ENCODE results near the gene MORC1. TPM values are rescaled to one million over a fixed set of nuclear protein-coding genes. Genes with fewer than 3 reads are reported as not detected.

MORC1 gene
- total RNA-seq, 1 experiment from 2014 or later = not detected

DNA sequence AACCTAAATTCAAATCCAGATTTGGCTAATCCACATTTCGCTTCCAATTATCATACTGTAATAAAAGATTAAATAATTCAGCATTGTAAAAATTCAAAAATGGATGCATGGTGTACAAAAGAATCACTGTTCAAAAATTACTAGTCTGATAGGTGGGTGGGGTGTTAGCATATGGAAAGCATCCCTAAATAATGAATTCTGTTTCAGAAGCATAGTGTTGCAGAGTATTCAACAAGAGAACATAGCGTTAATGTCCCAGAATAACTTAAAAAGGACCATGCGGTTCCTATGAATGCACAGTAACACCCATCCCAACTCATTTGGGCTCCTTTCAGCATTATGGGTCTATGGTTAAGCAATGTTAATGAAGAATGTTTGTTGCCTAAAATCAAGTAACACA is 51.1 kb downstream of the MORC1 start:
- H3K9me3 ChIP-seq = no peaks in the 10 kb centered on the region
- no peak overlapping the region for H3K4me3 ChIP-seq
- H3K27me3 ChIP-seq = no peaks in the 10 kb centered on the region
- no peak for DNase-seq
- H3K36me3 ChIP-seq = no peaks in the 10 kb centered on the region

DNA sequence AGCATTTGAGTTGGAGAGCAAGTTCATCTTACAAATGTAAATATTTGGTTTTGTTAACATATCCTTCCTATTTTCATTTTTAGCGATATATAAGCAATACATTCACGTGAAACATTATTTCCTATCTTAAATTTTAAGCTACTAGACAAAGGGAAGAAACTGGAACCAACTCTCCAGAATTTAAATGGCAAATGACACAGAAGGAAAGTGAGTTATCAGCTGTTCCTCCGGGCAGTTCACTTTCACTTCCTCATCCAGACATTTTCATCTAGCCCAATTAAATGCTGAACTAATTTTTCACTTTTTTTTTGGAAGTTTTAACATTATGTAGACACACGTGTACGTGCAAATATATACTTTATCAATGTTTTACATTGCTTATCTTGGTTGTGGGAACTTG is 58.7 kb downstream of the MORC1 start:
- Histone ChIP-seq H3K4me3 (no peak overlapping the region), H3K9me3 (no peaks in the 10 kb centered on the region), H3K36me3 (no peaks in the 10 kb centered on the region)

GRCh38 chr3:109057616-109058015 is 60.3 kb downstream of the MORC1 start:
- Histone ChIP-seq H3K27me3 (peaks cover 7% of the 10 kb centered on the region), H3K36me3 (no peaks in the 10 kb centered on the region), H3K9me3 (no peaks in the 10 kb centered on the region), H3K4me3 (no peak overlapping the region)
- DNase-seq = no peak

More for the DNA sequence above, 58.7 kb downstream of the MORC1 start:
- peaks cover 7% of the 10 kb centered on the region for H3K27me3 ChIP-seq
- no peak for DNase-seq

- Histone ChIP-seq H3K9me3 (no peaks in the 10 kb centered on the region), H3K36me3 (no peaks in the 10 kb centered on the region)
Measured at GRCh38 chr3:109057056-109057455, 60.9 kb downstream of the MORC1 start.

DNA sequence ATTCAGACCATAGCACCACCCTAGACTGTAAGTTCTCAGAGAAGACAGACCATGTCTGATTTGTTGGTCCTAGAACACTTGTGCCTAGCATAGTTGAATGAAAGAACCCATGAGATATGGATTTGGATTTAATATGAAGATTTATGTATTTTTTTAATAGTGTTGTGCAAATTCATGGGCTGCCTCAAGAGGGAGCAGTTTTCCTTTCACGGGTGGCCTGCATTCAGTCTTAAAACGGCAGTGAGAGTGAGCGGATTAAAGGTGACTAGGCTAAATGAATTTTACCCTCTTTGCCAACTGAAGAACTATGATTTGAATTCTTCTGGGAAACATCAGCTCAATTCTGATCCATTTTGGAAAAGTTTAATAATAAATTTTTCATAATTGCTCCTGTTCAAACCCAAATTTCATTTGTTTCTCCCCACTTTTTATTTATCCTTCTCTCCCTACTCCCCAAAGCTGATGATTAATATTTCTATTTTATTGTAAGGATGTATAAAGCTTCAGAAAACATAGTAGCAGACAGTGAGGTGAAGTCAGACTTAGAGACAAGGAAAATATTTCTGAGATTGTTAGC is 67.3 kb downstream of the MORC1 start:
- Histone ChIP-seq H3K9me3 (no peaks in the 10 kb centered on the region), H3K27me3 (no peaks in the 10 kb centered on the region), H3K4me3 (no peak overlapping the region), H3K36me3 (no peaks in the 10 kb centered on the region)
- DNase-seq = no peak

More at GRCh38 chr3:109057056-109057455, 60.9 kb downstream of the MORC1 start:
- H3K4me3 ChIP-seq = no peak overlapping the region
- DNase-seq = no peak
- peaks cover 7% of the 10 kb centered on the region for H3K27me3 ChIP-seq

GRCh38 chr3:109047366-109047765 is 70.6 kb downstream of the MORC1 start:
- H3K9me3 ChIP-seq = no peaks in the 10 kb centered on the region
- no peaks in the 10 kb centered on the region for H3K27me3 ChIP-seq
- DNase-seq = no peak
- H3K36me3 ChIP-seq = no peaks in the 10 kb centered on the region
- H3K4me3 ChIP-seq = no peak overlapping the region

DNA sequence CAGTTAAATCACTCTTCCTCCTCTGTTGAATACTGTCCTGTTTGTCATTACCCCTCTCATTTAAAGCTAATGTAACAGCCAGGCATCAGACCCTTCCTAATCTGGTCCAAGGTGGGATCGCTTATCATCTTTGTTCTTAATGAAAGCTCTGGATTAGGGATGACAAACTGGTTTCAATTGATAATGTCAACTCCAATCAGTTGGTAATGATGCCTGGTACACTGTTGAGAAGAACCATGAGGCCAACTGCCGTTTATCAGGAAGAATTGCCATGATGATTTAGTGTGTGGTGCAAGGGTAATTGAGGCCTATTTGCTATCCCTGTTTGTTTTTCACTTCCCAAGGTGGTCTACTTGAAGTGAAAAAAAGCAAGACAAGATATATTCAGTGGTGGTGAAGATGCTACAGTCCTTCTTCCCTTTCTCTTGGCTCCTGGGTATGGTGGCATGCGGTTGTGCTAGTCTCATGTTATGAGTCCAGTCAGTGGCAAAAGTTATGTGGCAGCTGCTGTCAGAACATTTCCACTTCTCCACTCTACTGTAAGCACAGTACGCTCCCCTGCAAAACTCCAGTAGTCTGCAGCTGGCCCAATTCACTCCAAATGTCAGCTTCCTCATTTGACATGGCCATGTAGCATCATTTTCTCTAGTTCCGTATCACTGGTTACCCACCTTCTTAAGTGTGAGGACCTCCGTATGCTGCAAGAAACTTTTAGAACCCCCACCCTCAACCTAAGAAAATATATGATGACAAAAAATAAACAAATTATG is 72.5 kb downstream of the MORC1 start:
- no peak for DNase-seq
- Histone ChIP-seq H3K36me3 (no peaks in the 10 kb centered on the region), H3K9me3 (no peaks in the 10 kb centered on the region), H3K27me3 (no peaks in the 10 kb centered on the region), H3K4me3 (no peak overlapping the region)

DNA sequence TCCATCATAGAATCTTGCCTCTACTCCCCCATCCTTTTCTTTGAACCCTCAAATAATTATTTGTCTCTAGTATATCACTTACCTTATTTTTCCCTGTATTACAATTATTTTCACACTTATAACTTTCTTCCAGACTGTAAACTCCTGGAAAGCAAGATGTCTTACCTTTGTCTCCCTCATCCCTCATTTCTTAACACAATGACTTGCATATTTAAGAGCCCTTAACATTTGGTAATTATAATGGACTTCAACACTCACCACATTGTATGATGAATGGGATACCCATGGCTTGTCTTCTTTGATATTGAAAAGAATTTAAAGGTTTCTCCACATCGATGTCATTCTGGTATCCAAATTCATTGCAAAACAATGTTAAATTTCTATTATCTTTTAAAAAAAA is 82.9 kb downstream of the MORC1 start:
- Histone ChIP-seq H3K4me3 (no peak overlapping the region), H3K27me3 (peaks cover 13% of the 10 kb centered on the region), H3K9me3 (no peaks in the 10 kb centered on the region), H3K36me3 (no peaks in the 10 kb centered on the region)
- DNase-seq = no peak

DNA sequence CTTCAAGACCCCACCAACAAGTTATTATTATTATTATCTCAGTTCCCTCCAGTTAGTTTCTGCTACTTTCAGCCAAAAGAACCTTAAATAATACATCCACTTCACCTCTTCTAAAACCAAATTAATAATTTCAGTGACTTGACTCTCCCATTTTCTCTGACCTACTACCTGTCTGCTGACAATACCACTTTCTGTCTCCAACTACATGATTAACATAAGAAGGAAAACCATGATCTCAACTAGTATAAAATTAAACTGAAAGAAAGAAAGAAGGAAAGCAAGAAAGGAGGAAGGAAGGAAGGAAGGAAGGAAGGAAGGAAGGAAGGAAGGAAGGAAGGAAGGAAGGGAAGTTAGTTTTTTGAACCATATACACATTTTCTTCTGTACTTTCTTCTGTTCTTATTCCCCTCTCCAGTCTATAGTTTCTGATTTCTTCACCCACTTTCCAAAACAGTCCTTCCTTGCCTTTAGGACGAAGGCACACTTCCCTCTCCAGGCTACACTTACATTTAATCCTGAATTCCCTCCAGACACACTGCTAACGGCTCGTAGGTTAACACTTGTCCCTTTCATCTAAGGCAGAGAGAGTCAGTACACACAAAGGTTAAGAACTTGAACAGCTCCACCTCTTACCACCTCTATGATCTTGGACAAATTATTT is 84.8 kb downstream of the MORC1 start:
- Histone ChIP-seq H3K4me3 (no peak overlapping the region), H3K27me3 (peaks cover 13% of the 10 kb centered on the region), H3K9me3 (no peaks in the 10 kb centered on the region), H3K36me3 (no peaks in the 10 kb centered on the region)
- no peak for DNase-seq

DNA sequence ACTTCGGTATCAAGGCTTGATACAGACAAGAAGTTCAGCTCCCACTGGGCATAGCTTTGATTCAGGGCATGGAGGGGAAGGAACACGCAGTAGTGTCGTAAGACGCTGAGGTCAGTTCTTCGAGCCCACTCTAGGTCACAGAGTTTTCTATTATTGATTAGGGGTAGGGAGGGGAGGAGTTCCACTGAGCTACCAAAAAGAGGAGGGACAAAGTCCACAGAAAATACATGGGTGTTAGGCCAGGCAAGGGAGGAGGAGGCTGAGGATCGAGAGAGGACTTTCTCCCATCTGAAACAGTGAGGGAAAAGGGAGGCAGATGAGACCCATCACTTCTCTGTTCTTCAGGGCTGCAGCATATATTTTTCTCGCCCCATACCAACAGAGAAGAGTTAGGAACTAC is 89.2 kb downstream of the MORC1 start:
- Histone ChIP-seq H3K4me3 (no peak overlapping the region), H3K9me3 (no peaks in the 10 kb centered on the region), H3K36me3 (no peaks in the 10 kb centered on the region), H3K27me3 (peaks cover 19% of the 10 kb centered on the region)
- DNase-seq = no peak

DNA sequence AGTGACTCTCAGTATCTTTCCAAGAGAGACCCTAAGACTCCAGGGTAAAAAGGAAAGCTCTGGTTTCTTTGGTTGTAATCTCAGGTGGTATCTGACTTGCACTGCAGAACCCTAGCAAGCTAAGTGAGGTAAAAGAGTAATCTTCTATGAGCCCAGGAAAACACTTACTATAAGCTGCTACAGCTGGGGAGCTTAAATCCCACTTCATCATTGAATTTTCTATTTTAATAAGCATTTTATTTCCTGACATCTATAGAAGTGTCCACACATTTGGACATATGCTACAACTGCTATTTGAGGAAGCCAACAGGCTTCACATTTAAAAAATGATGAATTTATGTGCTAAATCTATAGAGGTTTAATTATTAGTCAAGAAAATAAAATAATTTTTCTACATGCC is 91.1 kb downstream of the MORC1 start:
- no peaks in the 10 kb centered on the region for H3K9me3 ChIP-seq
- H3K27me3 ChIP-seq = peaks cover 12% of the 10 kb centered on the region
- no peak for DNase-seq
- H3K36me3 ChIP-seq = no peaks in the 10 kb centered on the region
- no peak overlapping the region for H3K4me3 ChIP-seq

GRCh38 chr3:109025896-109026295 is 92.0 kb downstream of the MORC1 start:
- no peak for DNase-seq
- no peak overlapping the region for H3K4me3 ChIP-seq
- no peaks in the 10 kb centered on the region for H3K36me3 ChIP-seq
- peaks cover 8% of the 10 kb centered on the region for H3K27me3 ChIP-seq
- no peaks in the 10 kb centered on the region for H3K9me3 ChIP-seq

- H3K36me3 ChIP-seq = no peaks in the 10 kb centered on the region
- DNase-seq = no peak
- no peaks in the 10 kb centered on the region for H3K9me3 ChIP-seq
- no peak overlapping the region for H3K4me3 ChIP-seq
- H3K27me3 ChIP-seq = peaks cover 8% of the 10 kb centered on the region
Measured at GRCh38 chr3:109023656-109024254, 94.2 kb downstream of the MORC1 start.

GRCh38 chr3:109023167-109023566 is 94.8 kb downstream of the MORC1 start:
- no peaks in the 10 kb centered on the region for H3K9me3 ChIP-seq
- H3K36me3 ChIP-seq = no peaks in the 10 kb centered on the region
- H3K27me3 ChIP-seq = peaks cover 8% of the 10 kb centered on the region
- no peak for DNase-seq
- no peak overlapping the region for H3K4me3 ChIP-seq

DNA sequence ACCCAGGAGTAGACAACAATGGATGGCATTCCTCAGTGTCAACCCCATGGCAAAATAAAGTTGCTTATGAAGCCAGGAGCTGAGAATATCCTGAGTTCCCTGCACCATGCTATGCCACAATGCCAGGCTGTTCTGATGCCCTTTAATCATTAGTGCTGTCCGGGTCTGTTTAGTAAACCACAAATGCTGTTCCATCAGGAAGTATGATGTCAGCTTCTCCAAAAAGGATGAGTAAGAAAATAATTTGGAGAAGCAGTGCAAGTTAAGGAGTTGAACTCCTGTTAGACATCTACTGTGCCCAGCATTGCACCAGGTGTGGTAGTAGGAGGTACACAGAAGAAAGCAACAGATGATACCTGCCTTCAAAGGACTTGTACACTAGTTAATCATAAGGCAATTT is 96.4 kb downstream of the MORC1 start:
- Histone ChIP-seq H3K4me3 (no peak overlapping the region), H3K9me3 (no peaks in the 10 kb centered on the region), H3K36me3 (no peaks in the 10 kb centered on the region), H3K27me3 (peaks cover 6% of the 10 kb centered on the region)
- DNase-seq = no peak

DNA sequence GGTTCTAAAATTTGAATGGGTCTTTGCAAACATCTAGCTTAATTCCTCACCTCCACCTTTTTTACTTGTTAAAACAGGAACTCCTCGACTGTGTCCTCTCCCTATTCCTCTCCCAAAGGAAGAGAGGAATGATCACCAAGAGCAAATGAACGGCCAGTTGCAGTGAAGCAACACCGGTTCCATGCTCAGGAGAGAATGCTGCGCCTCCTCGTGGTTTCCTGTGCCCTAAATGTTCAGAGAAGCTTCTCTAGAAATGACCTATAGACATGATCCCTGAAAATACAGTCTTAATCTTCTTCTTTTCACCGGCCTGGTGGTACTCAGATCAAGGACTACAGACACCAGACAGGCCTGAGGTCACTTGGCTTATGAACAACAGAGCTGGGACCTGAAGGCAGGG is 99.1 kb downstream of the MORC1 start:
- H3K27me3 ChIP-seq = no peaks in the 10 kb centered on the region
- no peaks in the 10 kb centered on the region for H3K9me3 ChIP-seq
- no peaks in the 10 kb centered on the region for H3K36me3 ChIP-seq
- no peak overlapping the region for H3K4me3 ChIP-seq
- no peak for DNase-seq

DNA sequence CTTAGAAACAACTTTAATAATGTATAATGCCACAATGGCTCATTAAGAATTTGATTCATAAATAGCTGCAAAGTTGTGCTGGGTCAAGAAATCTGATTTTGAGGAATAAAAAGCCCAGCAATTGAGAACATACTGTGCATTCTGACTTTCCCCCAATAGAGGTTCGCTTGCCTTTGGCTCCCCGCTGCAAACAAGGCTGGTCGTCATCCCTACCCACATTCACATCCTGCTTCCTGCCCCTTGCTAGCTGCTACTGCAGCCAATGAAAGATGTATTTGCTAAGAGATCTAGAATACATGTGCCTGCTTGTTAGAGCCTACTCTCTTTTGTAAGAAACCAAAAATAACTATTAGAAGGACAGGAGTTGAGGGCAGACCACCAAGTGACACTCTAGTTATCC is 112.5 kb downstream of the MORC1 start:
- no peaks in the 10 kb centered on the region for H3K9me3 ChIP-seq
- no peaks in the 10 kb centered on the region for H3K36me3 ChIP-seq
- H3K27me3 ChIP-seq = peaks cover 8% of the 10 kb centered on the region
- H3K4me3 ChIP-seq = no peak overlapping the region
- no peak for DNase-seq
